Measurements from ENCODE around the gene CCDC8.
A peak's percentile ranks its signal among the peaks of the same experiment; 100 is the strongest.

The CCDC8 gene

DNA sequence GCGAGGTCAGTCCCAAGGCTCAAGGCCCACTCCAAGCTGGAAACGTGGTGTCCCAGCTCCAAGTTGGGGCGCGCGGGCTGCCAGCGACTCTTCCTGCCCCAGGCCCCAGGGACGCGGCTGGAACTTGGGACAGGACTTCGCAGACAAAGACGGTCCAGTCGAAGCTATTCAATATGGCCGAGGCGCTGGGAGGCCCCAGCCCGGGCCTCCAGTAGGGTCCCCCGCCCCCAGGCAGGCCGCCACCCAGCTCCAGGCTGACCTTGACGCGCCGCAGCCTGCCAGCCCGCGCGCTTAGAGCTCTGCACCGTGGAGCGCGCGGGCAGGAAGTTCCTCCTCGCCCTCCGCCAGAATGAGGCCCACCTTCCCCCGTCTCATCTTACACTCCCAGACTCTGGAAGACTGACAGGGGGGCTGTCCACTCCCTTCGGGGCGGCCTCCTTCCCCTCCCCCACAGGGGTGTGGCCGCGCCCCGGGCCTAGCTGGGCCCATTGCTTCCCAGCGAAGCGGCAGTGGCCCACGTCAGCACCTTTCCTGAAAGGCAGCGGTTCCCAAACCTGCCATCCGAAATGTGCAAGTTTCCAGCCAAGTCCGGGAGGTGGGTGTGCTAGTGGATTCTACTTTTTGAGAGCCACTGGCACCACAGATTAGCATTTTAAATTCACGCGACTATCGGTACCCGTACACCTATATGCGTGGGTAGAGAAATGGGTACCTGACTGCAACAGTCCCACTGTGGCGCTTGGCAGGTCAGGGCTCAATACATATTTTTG lies at the start of gene CCDC8:
Gene CCDC8, minus strand, starts transcription at position 303 of the 770 bp plus-strand sequence. CDS start 754 bp downstream, outside the sequence.
- ChIA-PET POLR2A (ENCODE audit: low non-redundant PET) (no interaction called here), CTCF (interaction anchor here (0.8 to 1.0 kb wide), 2 partner anchors 18 kb away, joined by 3 to 4 read pairs; no protein-coding TSS in a partner anchor)
- peak within 1 kb of the TSS; percentile 93 for H3K27ac ChIP-seq
- TF ChIP-seq CTCF (conservative IDR thresholded peaks at IDR 0.05; ENCODE audit: low read depth), result no peak
- peak; percentile 81 for DNase-seq (ENCODE audit: low spot score)

- POLR2A ChIA-PET (ENCODE audit: low non-redundant PET), result no interaction called here
- CTCF ChIA-PET, result interaction anchor here (0.5 to 0.6 kb wide), 2 partner anchors 64 to 118 kb away, joined by 3 read pairs; no protein-coding TSS in a partner anchor
- DNase-seq (ENCODE audit: low spot score), result peak; percentile 81
- peak overlapping the region; percentile 93 for H3K27ac ChIP-seq
- no peak for TF ChIP-seq CTCF (conservative IDR thresholded peaks at IDR 0.05; ENCODE audit: low read depth)
Measured at GRCh38 chr19:46461537-46461936, 48.2 kb upstream of the CCDC8 start.

- DNase-seq (ENCODE audit: low spot score), result no peak
- no peak for TF ChIP-seq CTCF (conservative IDR thresholded peaks at IDR 0.05; ENCODE audit: low read depth)
- ChIA-PET POLR2A (ENCODE audit: low non-redundant PET) (no interaction called here), CTCF (interaction anchor here (0.5 to 0.6 kb wide), 2 partner anchors 20 to 64 kb away, joined by 3 read pairs; no protein-coding TSS in a partner anchor)
- peak overlapping the region; percentile 93 for H3K27ac ChIP-seq
Measured at GRCh38 chr19:46460981-46461380, 47.6 kb upstream of the CCDC8 start.

DNA sequence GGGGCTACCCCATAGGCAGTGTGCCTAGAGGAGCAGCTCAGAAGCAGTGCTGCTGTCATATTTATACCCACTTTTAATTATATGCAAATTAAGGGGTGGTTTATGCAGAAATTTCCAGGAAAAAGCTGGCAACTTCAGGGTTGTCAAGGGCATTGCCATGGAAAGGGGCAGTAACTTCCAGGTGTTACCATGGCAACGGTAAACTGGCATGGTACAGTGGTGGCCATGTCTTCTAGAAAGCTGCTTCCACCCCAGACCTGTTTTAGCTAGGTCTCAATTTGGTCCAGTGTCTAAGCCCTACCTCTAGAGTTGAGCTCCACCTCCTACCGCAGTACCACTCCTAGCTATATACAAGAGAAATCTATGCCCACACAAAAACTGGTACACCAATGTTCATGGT lies 46.7 kb upstream of the CCDC8 start:
- DNase-seq (ENCODE audit: low spot score), result no peak
- POLR2A ChIA-PET (ENCODE audit: low non-redundant PET), result no interaction called here
- no peak for TF ChIP-seq CTCF (conservative IDR thresholded peaks at IDR 0.05; ENCODE audit: low read depth)
- CTCF ChIA-PET, result interaction anchor here (0.5 to 0.7 kb wide), 2 partner anchors 28 to 88 kb away, joined by 3 to 4 read pairs; no protein-coding TSS in a partner anchor
- H3K27ac ChIP-seq, result peak overlapping the region; percentile 93; the same call in 1 of the 2 replicates

DNA sequence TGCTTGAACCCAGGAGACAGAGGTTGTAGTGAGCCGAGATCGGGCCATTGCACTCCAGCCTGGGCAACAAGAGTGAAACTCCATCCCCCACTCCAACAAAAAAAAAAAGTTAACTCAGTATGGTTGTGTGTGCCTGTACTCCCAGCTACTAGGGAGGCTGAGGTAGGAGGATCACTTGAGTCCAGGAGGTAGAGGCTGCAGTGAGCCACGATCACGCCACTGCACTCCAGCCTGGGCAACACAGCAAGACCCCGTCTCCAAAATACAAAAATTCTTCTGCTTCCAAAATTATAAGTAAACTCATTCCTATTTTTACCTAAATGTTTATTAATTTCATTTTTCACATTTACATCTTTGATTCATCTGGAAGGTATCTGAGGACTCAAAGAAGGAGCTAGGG lies 43.6 kb upstream of the CCDC8 start:
- POLR2A ChIA-PET (ENCODE audit: low non-redundant PET), result no interaction called here
- TF ChIP-seq CTCF (conservative IDR thresholded peaks at IDR 0.05; ENCODE audit: low read depth), result no peak
- CTCF ChIA-PET, result no interaction called here
- peak overlapping the region; percentile 62 for H3K27ac ChIP-seq
- DNase-seq (ENCODE audit: low spot score), result no peak

GRCh38 chr19:46454244-46454643 lies 40.9 kb upstream of the CCDC8 start:
- CTCF ChIA-PET, result interaction anchor here (0.6 kb wide), 1 partner anchor 29 kb away, joined by 3 read pairs; no protein-coding TSS in a partner anchor
- DNase-seq (ENCODE audit: low spot score), result no peak
- peak overlapping the region; percentile 65 for H3K27ac ChIP-seq
- POLR2A ChIA-PET (ENCODE audit: low non-redundant PET), result no interaction called here
- no peak for TF ChIP-seq CTCF (conservative IDR thresholded peaks at IDR 0.05; ENCODE audit: low read depth)
